Panc1 (cell line): ENCODE data around the gene TIMP3. TPM values are rescaled to one million over a fixed set of nuclear protein-coding genes. Genes with fewer than 3 reads are reported as not detected.

Experiments
- ATAC-seq: fragments of 200-7000 bp; cut with Tn5 transposase; 2 replicates; pipeline ENCODE4 v1.9.1; 2020; ENCODE audit warnings: mild to moderate bottlenecking, moderate library complexity
- BruUV-seq: library from RNA; stranded (reverse); fragments of 400-500 nt; replicated peaks from 2 replicates; lab custom pipeline; 2021; lab: Mats Ljungman, UMichigan
- CTCF ChIA-PET: fragments of 300-600 bp; sonication (Branson Sonifier 250); formaldehyde crosslinking; loops from one replicate; lab custom pipeline; 2022; ENCODE audit warnings: antibody characterized with exemption; lab: Charles Lee
- POLR2A ChIA-PET: fragments of 300-600 bp; sonication (Branson Sonifier 250); formaldehyde crosslinking; loops from one replicate; lab custom pipeline; 2022; ENCODE audit warnings: antibody characterized with exemption; lab: Charles Lee
- DNase-seq: peaks from one replicate; pipeline ENCODE4 v3.0.0-alpha.2; 2010; ENCODE audit warnings: low read depth, low spot score
- H3K27ac ChIP-seq: 2 replicates; pipeline ENCODE4 v1.5.1; 2011; ENCODE audit warnings: mild to moderate bottlenecking, low read length, inconsistent platforms
- H3K27me3 ChIP-seq: fragments of 200-500 bp; sonication (Bioruptor generic); 2 replicates; pipeline ENCODE4 v1.6.0; 2014; ENCODE audit warnings: low read length, inconsistent platforms; ENCODE audit not compliant: control insufficient read depth, insufficient read depth
- H3K36me3 ChIP-seq: fragments of 200-500 bp; sonication (Bioruptor generic); 2 replicates; pipeline ENCODE4 v1.5.1; 2014; ENCODE audit warnings: inconsistent platforms, mild to moderate bottlenecking, low read length, moderate library complexity; ENCODE audit not compliant: control insufficient read depth, insufficient read depth
- H3K4me1 ChIP-seq: 2 replicates; pipeline ENCODE4 v1.5.1; 2011; ENCODE audit warnings: inconsistent platforms, mild to moderate bottlenecking, low read length, moderate library complexity; ENCODE audit not compliant: control insufficient read depth, insufficient read depth
- H3K4me3 ChIP-seq, 2 experiments: 2 replicates each; pipeline ENCODE4 v1.5.1; 2011 to 2012; ENCODE audit warnings: low read depth in 2 of 2, low read length in 2 of 2, mild to moderate bottlenecking in 2 of 2, inconsistent platforms in 1 of 2, moderate library complexity in 1 of 2
- H3K9me3 ChIP-seq: fragments of 200-500 bp; sonication (Bioruptor generic); 2 replicates; pipeline ENCODE4 v1.5.1; 2014; ENCODE audit warnings: low read depth, mild to moderate bottlenecking, inconsistent platforms, low read length, moderate library complexity; ENCODE audit not compliant: control insufficient read depth, insufficient read depth
- POLR2AphosphoS5 ChIP-seq: IDR thresholded peaks from 2 replicates; pipeline ENCODE4 v1.6.1; 2012; ENCODE audit warnings: mild to moderate bottlenecking, low read depth, low read length, moderate library complexity
- SIN3A ChIP-seq: IDR thresholded peaks from 2 replicates; pipeline ENCODE4 v1.6.1; 2012; ENCODE audit warnings: low read depth, mild to moderate bottlenecking, low read length, moderate library complexity, borderline replicate concordance; ENCODE audit not compliant: insufficient read depth
- TCF7L2 ChIP-seq: IDR thresholded peaks from 2 replicates; pipeline ENCODE4 v1.6.1; 2011; ENCODE audit warnings: mild to moderate bottlenecking, low read depth, low read length, inconsistent platforms
- in situ Hi-C: cut with HindIII; loops from 2 replicates; pipeline ENCODE4 v1.10.0; 2016; ENCODE audit warnings: low sequenced_read_pairs, low pct_unique_long_range_greater_than_20kb
- intact Hi-C: fragments of 100-400 bp; cut with micrococcal nuclease; formaldehyde crosslinking; loops from one replicate; pipeline ENCODE4 v1.10.0; 2022; ENCODE audit not compliant: unreplicated experiment
- total RNA-seq: library from RNA; stranded (reverse); gene quantifications from one replicate; pipeline ENCODE4 v1.2.1, GENCODE V29; 2021; ENCODE audit not compliant: unreplicated experiment
- TF ChIP-seq, protein P1 (sequence below): fragments of 450-650 bp; IDR thresholded peaks from 2 replicates; pipeline ENCODE4 v1.5.1; 2017; ENCODE audit warnings: mild to moderate bottlenecking
- TF ChIP-seq, protein P2 (sequence below), 2 experiments: IDR thresholded peaks; 2 replicates each; pipeline ENCODE4 v1.6.1; 2011 to 2012; ENCODE audit warnings: low read depth in 2 of 2, control low read depth in 1 of 2, low read length in 1 of 2, mild to moderate bottlenecking in 1 of 2, moderate library complexity in 1 of 2; ENCODE audit not compliant: insufficient read depth in 1 of 2

The TIMP3 gene
- total RNA-seq, 1 experiment from 2014 or later, result 0.67 TPM

DNA sequence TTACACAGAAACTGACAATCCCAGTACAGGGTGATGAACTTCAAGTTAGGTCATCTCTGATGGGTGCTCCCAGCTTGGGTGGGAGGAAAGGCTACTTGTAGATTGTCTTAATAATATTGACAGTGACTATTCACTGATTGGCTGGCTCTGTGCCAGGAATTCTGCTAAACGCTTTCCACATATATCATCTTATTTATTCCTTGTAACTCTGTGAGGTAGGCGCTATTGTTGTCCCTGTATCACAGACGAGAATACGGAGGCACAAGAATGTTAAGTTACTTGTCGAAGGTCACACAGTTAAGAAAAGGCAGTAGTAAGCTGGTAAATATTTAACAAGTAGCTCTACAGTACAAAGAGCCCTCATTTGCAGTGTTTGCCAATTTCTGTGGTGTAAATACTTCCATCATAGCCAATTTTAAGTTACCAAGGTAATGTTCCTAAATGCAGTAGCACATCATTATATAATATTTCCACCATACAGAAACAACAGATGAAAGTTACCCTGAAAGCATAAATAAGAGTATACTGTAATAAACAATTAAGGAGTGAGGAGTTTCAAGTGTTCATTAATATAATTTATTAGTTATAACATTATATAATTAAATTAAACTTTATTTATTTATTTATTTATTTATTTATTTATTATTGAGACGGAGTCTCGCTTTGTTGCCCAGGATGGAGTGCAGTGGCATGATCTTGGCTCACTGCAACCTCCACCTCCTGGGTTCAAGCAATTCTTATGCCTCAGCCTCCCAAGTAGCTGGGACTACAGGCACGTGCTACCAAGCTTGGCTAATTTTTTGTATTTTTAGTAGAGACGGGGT lies 11.5 kb upstream of the TIMP3 start:
- ChIA-PET CTCF (no interaction called here), POLR2A (no interaction called here)
- no TSS peak for BruUV-seq
- Histone ChIP-seq H3K36me3 (no peaks in the 10 kb centered on the region), H3K4me3 (no peak overlapping the region), H3K27ac (peak overlapping the region; percentile 7; the same call in 1 of the 2 replicates), H3K4me1 (no peaks in the 10 kb centered on the region), H3K27me3 (no peaks in the 10 kb centered on the region), H3K9me3 (no peaks in the 10 kb centered on the region)
- ATAC-seq (no peak), DNase-seq (no peak)
- in situ Hi-C loops (no loop called here), intact Hi-C loops (loop anchor here (10.0 kb wide), 2 partner anchors 125 to 265 kb away; no protein-coding TSS in a partner anchor)
- TF ChIP-seq TCF7L2 (no peak), SIN3A (no peak), POLR2AphosphoS5 (no peak)
- TF ChIP-seq, protein P1, sequence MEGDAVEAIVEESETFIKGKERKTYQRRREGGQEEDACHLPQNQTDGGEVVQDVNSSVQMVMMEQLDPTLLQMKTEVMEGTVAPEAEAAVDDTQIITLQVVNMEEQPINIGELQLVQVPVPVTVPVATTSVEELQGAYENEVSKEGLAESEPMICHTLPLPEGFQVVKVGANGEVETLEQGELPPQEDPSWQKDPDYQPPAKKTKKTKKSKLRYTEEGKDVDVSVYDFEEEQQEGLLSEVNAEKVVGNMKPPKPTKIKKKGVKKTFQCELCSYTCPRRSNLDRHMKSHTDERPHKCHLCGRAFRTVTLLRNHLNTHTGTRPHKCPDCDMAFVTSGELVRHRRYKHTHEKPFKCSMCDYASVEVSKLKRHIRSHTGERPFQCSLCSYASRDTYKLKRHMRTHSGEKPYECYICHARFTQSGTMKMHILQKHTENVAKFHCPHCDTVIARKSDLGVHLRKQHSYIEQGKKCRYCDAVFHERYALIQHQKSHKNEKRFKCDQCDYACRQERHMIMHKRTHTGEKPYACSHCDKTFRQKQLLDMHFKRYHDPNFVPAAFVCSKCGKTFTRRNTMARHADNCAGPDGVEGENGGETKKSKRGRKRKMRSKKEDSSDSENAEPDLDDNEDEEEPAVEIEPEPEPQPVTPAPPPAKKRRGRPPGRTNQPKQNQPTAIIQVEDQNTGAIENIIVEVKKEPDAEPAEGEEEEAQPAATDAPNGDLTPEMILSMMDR, result no peak
- TF ChIP-seq, protein P2, sequence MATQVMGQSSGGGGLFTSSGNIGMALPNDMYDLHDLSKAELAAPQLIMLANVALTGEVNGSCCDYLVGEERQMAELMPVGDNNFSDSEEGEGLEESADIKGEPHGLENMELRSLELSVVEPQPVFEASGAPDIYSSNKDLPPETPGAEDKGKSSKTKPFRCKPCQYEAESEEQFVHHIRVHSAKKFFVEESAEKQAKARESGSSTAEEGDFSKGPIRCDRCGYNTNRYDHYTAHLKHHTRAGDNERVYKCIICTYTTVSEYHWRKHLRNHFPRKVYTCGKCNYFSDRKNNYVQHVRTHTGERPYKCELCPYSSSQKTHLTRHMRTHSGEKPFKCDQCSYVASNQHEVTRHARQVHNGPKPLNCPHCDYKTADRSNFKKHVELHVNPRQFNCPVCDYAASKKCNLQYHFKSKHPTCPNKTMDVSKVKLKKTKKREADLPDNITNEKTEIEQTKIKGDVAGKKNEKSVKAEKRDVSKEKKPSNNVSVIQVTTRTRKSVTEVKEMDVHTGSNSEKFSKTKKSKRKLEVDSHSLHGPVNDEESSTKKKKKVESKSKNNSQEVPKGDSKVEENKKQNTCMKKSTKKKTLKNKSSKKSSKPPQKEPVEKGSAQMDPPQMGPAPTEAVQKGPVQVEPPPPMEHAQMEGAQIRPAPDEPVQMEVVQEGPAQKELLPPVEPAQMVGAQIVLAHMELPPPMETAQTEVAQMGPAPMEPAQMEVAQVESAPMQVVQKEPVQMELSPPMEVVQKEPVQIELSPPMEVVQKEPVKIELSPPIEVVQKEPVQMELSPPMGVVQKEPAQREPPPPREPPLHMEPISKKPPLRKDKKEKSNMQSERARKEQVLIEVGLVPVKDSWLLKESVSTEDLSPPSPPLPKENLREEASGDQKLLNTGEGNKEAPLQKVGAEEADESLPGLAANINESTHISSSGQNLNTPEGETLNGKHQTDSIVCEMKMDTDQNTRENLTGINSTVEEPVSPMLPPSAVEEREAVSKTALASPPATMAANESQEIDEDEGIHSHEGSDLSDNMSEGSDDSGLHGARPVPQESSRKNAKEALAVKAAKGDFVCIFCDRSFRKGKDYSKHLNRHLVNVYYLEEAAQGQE (IDR thresholded peaks at IDR 0.05; ENCODE audit: insufficient read depth in 1 of 2, low read depth in 2 of 2, low read length in 1 of 2), result no peak

DNA sequence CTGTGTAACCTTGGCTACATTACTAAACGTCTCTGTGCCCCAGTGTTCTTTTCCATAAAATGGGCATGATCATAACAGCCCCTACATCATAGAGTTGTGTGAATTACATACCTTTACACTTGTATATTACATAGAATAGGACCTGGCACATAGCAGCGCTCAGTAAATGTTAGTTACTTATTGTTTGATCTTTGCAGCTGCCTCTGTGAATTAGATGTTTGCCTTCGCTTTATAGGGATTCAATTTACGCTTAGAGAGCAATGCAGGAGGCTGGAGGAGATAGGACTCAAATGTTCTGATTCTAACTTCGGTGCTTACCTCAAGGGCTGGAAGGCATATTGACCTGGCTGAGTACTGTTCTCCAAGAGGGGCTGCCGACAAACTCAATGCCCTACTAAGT lies 10.4 kb upstream of the TIMP3 start:
- Histone ChIP-seq H3K4me1 (no peaks in the 10 kb centered on the region), H3K27ac (no peak overlapping the region), H3K4me3 (no peak overlapping the region), H3K9me3 (no peaks in the 10 kb centered on the region), H3K27me3 (no peaks in the 10 kb centered on the region), H3K36me3 (no peaks in the 10 kb centered on the region)
- ATAC-seq, result no peak
- POLR2A ChIA-PET, result no interaction called here
- in situ Hi-C loops (no loop called here), intact Hi-C loops (loop anchor here (10.0 kb wide), 2 partner anchors 126 to 266 kb away; no protein-coding TSS in a partner anchor)
- no TSS peak for BruUV-seq
- CTCF ChIA-PET, result no interaction called here
- DNase-seq, result no peak
- TF ChIP-seq TCF7L2 (no peak), SIN3A (no peak), POLR2AphosphoS5 (no peak)
- TF ChIP-seq, protein P2 (IDR thresholded peaks at IDR 0.05; ENCODE audit: insufficient read depth in 1 of 2, low read depth in 2 of 2, low read length in 1 of 2), result no peak
- TF ChIP-seq, protein P1, result no peak
